Erythroblast (primary cell): ENCODE results near the gene ESRRB.

ENCODE experiments used
- GATA1 ChIP-seq: IDR thresholded peaks from 2 replicates; pipeline ENCODE4 v1.6.1; 2011; ENCODE audit warnings: low read depth, mild to moderate bottlenecking, control low read depth, low read length, moderate library complexity
- POLR2A ChIP-seq: IDR thresholded peaks from 2 replicates; pipeline ENCODE4 v1.6.1; 2011; ENCODE audit warnings: mild to moderate bottlenecking, low read length

- no peak for TF ChIP-seq POLR2A
- no peak for TF ChIP-seq GATA1
These were observed 44.5 kb upstream of the ESRRB start for GRCh38 chr14:76331328-76332011.
